ENCODE results near the gene LSAMP.

DNA sequence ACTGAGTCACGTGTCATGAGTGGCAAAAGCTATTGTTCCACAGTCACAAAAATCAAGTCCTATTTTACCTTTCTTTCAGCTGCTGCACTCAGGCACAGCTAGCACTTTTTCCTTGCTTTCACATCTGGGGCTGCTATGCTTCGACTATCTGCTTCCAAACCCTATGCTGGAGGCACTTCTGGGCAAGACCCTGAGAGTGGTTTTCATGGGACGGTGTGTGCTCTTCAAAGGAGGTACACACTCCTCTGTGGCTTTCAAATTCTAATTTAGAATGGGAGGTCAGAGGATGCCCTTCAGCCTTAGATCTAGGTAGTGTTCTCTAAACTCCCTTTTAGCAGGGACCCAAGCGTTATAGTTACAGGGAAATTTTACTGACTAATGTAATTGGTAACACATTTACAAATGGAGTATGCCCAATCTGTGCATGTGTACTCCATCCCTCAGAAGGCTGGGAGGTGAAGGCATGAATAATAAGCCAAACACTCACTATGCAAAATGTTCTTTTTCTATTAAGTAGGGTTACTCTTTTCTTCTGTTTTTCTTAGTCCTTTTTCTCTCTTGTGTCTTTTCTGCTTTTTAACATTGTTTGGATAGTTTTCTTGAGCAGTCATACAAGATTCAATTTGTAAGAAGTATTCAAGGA, 188.3 kb downstream of the LSAMP start:
- no peak for TF ChIP-seq ZNF132 (tag by site-specific recombination; IDR thresholded peaks at IDR 0.05; ENCODE audit: borderline replicate concordance)
- TF ChIP-seq, protein P1, sequence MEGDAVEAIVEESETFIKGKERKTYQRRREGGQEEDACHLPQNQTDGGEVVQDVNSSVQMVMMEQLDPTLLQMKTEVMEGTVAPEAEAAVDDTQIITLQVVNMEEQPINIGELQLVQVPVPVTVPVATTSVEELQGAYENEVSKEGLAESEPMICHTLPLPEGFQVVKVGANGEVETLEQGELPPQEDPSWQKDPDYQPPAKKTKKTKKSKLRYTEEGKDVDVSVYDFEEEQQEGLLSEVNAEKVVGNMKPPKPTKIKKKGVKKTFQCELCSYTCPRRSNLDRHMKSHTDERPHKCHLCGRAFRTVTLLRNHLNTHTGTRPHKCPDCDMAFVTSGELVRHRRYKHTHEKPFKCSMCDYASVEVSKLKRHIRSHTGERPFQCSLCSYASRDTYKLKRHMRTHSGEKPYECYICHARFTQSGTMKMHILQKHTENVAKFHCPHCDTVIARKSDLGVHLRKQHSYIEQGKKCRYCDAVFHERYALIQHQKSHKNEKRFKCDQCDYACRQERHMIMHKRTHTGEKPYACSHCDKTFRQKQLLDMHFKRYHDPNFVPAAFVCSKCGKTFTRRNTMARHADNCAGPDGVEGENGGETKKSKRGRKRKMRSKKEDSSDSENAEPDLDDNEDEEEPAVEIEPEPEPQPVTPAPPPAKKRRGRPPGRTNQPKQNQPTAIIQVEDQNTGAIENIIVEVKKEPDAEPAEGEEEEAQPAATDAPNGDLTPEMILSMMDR (tag by site-specific recombination; IDR thresholded peaks at IDR 0.05), result no peak
- no peak for TF ChIP-seq ZNF335 (tag by site-specific recombination; conservative IDR thresholded peaks at IDR 0.05)
- no peak for TF ChIP-seq KLF1 (tag by site-specific recombination; IDR thresholded peaks at IDR 0.05)
- TF ChIP-seq, protein P2, sequence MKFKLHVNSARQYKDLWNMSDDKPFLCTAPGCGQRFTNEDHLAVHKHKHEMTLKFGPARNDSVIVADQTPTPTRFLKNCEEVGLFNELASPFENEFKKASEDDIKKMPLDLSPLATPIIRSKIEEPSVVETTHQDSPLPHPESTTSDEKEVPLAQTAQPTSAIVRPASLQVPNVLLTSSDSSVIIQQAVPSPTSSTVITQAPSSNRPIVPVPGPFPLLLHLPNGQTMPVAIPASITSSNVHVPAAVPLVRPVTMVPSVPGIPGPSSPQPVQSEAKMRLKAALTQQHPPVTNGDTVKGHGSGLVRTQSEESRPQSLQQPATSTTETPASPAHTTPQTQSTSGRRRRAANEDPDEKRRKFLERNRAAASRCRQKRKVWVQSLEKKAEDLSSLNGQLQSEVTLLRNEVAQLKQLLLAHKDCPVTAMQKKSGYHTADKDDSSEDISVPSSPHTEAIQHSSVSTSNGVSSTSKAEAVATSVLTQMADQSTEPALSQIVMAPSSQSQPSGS (tag by site-specific recombination; IDR thresholded peaks at IDR 0.05; ENCODE audit: low read depth), result no peak
- TF ChIP-seq PRDM1 (tag by site-specific recombination; IDR thresholded peaks at IDR 0.05), result no peak
- no peak for TF ChIP-seq ZNF184 (tag by site-specific recombination; IDR thresholded peaks at IDR 0.05)
- TF ChIP-seq, protein P3, sequence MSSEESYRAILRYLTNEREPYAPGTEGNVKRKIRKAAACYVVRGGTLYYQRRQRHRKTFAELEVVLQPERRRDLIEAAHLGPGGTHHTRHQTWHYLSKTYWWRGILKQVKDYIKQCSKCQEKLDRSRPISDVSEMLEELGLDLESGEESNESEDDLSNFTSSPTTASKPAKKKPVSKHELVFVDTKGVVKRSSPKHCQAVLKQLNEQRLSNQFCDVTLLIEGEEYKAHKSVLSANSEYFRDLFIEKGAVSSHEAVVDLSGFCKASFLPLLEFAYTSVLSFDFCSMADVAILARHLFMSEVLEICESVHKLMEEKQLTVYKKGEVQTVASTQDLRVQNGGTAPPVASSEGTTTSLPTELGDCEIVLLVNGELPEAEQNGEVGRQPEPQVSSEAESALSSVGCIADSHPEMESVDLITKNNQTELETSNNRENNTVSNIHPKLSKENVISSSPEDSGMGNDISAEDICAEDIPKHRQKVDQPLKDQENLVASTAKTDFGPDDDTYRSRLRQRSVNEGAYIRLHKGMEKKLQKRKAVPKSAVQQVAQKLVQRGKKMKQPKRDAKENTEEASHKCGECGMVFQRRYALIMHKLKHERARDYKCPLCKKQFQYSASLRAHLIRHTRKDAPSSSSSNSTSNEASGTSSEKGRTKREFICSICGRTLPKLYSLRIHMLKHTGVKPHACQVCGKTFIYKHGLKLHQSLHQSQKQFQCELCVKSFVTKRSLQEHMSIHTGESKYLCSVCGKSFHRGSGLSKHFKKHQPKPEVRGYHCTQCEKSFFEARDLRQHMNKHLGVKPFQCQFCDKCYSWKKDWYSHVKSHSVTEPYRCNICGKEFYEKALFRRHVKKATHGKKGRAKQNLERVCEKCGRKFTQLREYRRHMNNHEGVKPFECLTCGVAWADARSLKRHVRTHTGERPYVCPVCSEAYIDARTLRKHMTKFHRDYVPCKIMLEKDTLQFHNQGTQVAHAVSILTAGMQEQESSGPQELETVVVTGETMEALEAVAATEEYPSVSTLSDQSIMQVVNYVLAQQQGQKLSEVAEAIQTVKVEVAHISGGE (tag by site-specific recombination; conservative IDR thresholded peaks at IDR 0.05; ENCODE audit: low read depth), result no peak
- TF ChIP-seq ZNF274 (IDR thresholded peaks at IDR 0.05; ENCODE audit: low read length), result no peak
- TF ChIP-seq ZNF274 (tag by site-specific recombination; IDR thresholded peaks at IDR 0.05; ENCODE audit: borderline replicate concordance), result no peak
- no peak for TF ChIP-seq MZF1 (tag by site-specific recombination; IDR thresholded peaks at IDR 0.05; ENCODE audit: borderline replicate concordance)
- TF ChIP-seq ZNF530 (tag by site-specific recombination; IDR thresholded peaks at IDR 0.05; ENCODE audit: low read depth), result no peak
- TF ChIP-seq, protein P4, sequence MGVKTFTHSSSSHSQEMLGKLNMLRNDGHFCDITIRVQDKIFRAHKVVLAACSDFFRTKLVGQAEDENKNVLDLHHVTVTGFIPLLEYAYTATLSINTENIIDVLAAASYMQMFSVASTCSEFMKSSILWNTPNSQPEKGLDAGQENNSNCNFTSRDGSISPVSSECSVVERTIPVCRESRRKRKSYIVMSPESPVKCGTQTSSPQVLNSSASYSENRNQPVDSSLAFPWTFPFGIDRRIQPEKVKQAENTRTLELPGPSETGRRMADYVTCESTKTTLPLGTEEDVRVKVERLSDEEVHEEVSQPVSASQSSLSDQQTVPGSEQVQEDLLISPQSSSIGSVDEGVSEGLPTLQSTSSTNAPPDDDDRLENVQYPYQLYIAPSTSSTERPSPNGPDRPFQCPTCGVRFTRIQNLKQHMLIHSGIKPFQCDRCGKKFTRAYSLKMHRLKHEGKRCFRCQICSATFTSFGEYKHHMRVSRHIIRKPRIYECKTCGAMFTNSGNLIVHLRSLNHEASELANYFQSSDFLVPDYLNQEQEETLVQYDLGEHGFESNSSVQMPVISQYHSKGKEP (tag by site-specific recombination; IDR thresholded peaks at IDR 0.05), result no peak
